H1 (cell line): Measurements from ENCODE around the gene CACNA1G. TPM values are rescaled to one million over a fixed set of nuclear protein-coding genes. Genes with fewer than 3 reads are reported as not detected.

ENCODE experiments used
- CTCF ChIA-PET: fragments of 300-600 bp; sonication (Branson Sonifier 250); formaldehyde crosslinking; loops from one replicate; lab custom pipeline; 2021; ENCODE audit not compliant: partially characterized antibody; lab: Charles Lee
- POLR2A ChIA-PET: fragments of 300-600 bp; sonication (Branson Sonifier 250); formaldehyde crosslinking; loops from one replicate; lab custom pipeline; 2021; ENCODE audit warnings: inconsistent platforms; ENCODE audit not compliant: partially characterized antibody; lab: Charles Lee
- DNase-seq, 2 experiments: peaks; one replicate each; pipeline versions ENCODE4 v3.0.0 to v3.0.0-alpha.2; 2010 to 2022; ENCODE audit warnings: low spot score in 2 of 2, low read depth in 1 of 2, mixed read lengths in 1 of 2
- FAIRE-seq: peaks from 2 replicates; lab custom pipeline; 2011; peaks lifted over from hg19 to GRCh38; lab: Jason Lieb, UNC
- H2AFZ ChIP-seq: 2 replicates; pipeline ENCODE4 v1.8.1; 2012; ENCODE audit warnings: low read length, inconsistent platforms
- H2AK5ac ChIP-seq: 2 replicates; pipeline ENCODE4 v1.6.1; 2013; ENCODE audit warnings: low read depth, low read length
- H2BK120ac ChIP-seq: replicated peaks from 2 replicates; pipeline ENCODE3; 2013; ENCODE audit warnings: low read depth, low read length, inconsistent platforms
- H2BK12ac ChIP-seq: 2 replicates; pipeline ENCODE4 v1.6.1; 2013; ENCODE audit warnings: low read depth, low read length
- H2BK15ac ChIP-seq: 2 replicates; pipeline ENCODE4 v1.6.1; 2013; ENCODE audit warnings: low read length
- H2BK20ac ChIP-seq: 2 replicates; pipeline ENCODE4 v1.6.1; 2013; ENCODE audit warnings: low read length
- H2BK5ac ChIP-seq: 2 replicates; pipeline ENCODE4 v1.6.1; 2013; ENCODE audit warnings: low read depth, low read length
- H3K14ac ChIP-seq: 2 replicates; pipeline ENCODE4 v1.6.1; 2013; ENCODE audit warnings: inconsistent platforms; ENCODE audit not compliant: insufficient read length
- H3K18ac ChIP-seq: 2 replicates; pipeline ENCODE4 v1.6.1; 2013; ENCODE audit warnings: low read length; ENCODE audit errors: extremely low read depth
- H3K23ac ChIP-seq: 2 replicates; pipeline ENCODE4 v1.6.1; 2013; ENCODE audit warnings: inconsistent platforms; ENCODE audit not compliant: insufficient read length
- H3K23me2 ChIP-seq: 2 replicates; pipeline ENCODE4 v1.6.1; 2013; ENCODE audit warnings: low read depth, low read length
- H3K27ac ChIP-seq: 2 replicates; pipeline ENCODE4 v1.6.1; 2011; ENCODE audit warnings: low read depth, low read length, inconsistent platforms
- H3K27me3 ChIP-seq, 4 experiments: replicated peaks in 1 of 4; 1 replicate in 1 of 4; 2 replicates in 3 of 4; pipeline versions ENCODE4 v1.6.1 to v1.8.1; 2011 to 2013; ENCODE audit warnings: low read length in 3 of 4, mild to moderate bottlenecking in 3 of 4, inconsistent platforms in 2 of 4, mixed read lengths in 2 of 4, moderate library complexity in 1 of 4; ENCODE audit not compliant: control insufficient read depth in 3 of 4, insufficient read depth in 3 of 4; ENCODE audit errors: extremely low read depth in 1 of 4
- H3K36me3 ChIP-seq, 4 experiments: 2 replicates each; pipeline versions ENCODE4 v1.6.1 to v1.8.1; 2011 to 2013; ENCODE audit warnings: mild to moderate bottlenecking in 4 of 4, low read length in 3 of 4, moderate library complexity in 2 of 4, control low read depth in 1 of 4, inconsistent platforms in 1 of 4; ENCODE audit not compliant: insufficient read depth in 4 of 4, control insufficient read depth in 2 of 4
- H3K4ac ChIP-seq: replicated peaks from 2 replicates; pipeline ENCODE3; 2013; ENCODE audit warnings: low read length, low read depth, mixed read lengths, inconsistent platforms; ENCODE audit not compliant: insufficient read length
- H3K4me1 ChIP-seq, 4 experiments: replicated peaks in 1 of 4; 1 replicate in 1 of 4; 2 replicates in 3 of 4; pipeline versions ENCODE4 v1.6.1 to v1.8.1; 2011 to 2013; ENCODE audit warnings: low read length in 3 of 4, inconsistent platforms in 2 of 4, mixed read lengths in 1 of 4; ENCODE audit not compliant: insufficient read depth in 4 of 4, control insufficient read depth in 3 of 4
- H3K4me2 ChIP-seq, 2 experiments: 2 replicates each; pipeline versions ENCODE4 v1.6.1 to v1.8.1; 2011 to 2013; ENCODE audit warnings: low read depth in 2 of 2, low read length in 2 of 2, control low read depth in 1 of 2, inconsistent platforms in 1 of 2, mild to moderate bottlenecking in 1 of 2; ENCODE audit not compliant: insufficient read depth in 1 of 2
- H3K4me3 ChIP-seq, 4 experiments: fragments of 200-600, 300-600 bp in 1 of 4; sonication (generic), shearing (Covaris generic), sonication (Bioruptor Twin) in 1 of 4; 2 replicates each; pipeline versions ENCODE4 v1.5.1 to v1.8.1; 2011 to 2016; ENCODE audit warnings: low read length in 4 of 4, low read depth in 3 of 4, control low read depth in 2 of 4, inconsistent platforms in 2 of 4, mild to moderate bottlenecking in 2 of 4, mixed read lengths in 1 of 4, moderate library complexity in 1 of 4; ENCODE audit not compliant: insufficient read depth in 2 of 4; ENCODE audit errors: extremely low read depth in 1 of 4
- H3K56ac ChIP-seq: replicated peaks from 2 replicates; pipeline ENCODE3; 2013; ENCODE audit warnings: low read depth, mild to moderate bottlenecking, mixed read lengths, low read length, inconsistent platforms; ENCODE audit not compliant: insufficient read length
- H3K79me1 ChIP-seq: 2 replicates; pipeline ENCODE4 v1.6.1; 2013; ENCODE audit warnings: low read depth, low read length, control low read depth
- H3K79me2 ChIP-seq, 2 experiments: 2 replicates each; pipeline versions ENCODE4 v1.6.1 to v1.8.1; 2012 to 2013; ENCODE audit warnings: low read length in 2 of 2, mild to moderate bottlenecking in 2 of 2, inconsistent platforms in 1 of 2; ENCODE audit not compliant: insufficient read depth in 2 of 2, control insufficient read depth in 1 of 2
- H3K9ac ChIP-seq, 4 experiments: replicated peaks in 1 of 4; 1 replicate in 1 of 4; 2 replicates in 3 of 4; pipeline versions ENCODE4 v1.6.1 to v1.8.1; 2011 to 2013; ENCODE audit warnings: low read depth in 3 of 4, low read length in 3 of 4, control low read depth in 2 of 4, mild to moderate bottlenecking in 2 of 4, moderate library complexity in 2 of 4, inconsistent platforms in 1 of 4; ENCODE audit errors: extremely low read depth in 1 of 4
- H3K9me3 ChIP-seq, 2 experiments: 2 replicates each; pipeline versions ENCODE4 v1.6.1 to v1.8.1; 2012 to 2013; ENCODE audit warnings: mild to moderate bottlenecking in 2 of 2, moderate library complexity in 2 of 2, control low read depth in 1 of 2, inconsistent platforms in 1 of 2, low read depth in 1 of 2, low read length in 1 of 2, mixed read lengths in 1 of 2; ENCODE audit not compliant: insufficient read depth in 2 of 2
- H4K20me1 ChIP-seq, 2 experiments: replicated peaks in 1 of 2; 2 replicates each; pipeline versions ENCODE3 to v1.8.1; 2011 to 2013; ENCODE audit warnings: inconsistent platforms in 2 of 2, low read length in 2 of 2, mild to moderate bottlenecking in 1 of 2; ENCODE audit not compliant: insufficient read depth in 2 of 2, control insufficient read depth in 1 of 2
- H4K5ac ChIP-seq: 2 replicates; pipeline ENCODE4 v1.6.1; 2013; ENCODE audit warnings: low read length, low read depth, mixed read lengths, inconsistent platforms; ENCODE audit not compliant: insufficient read length
- H4K8ac ChIP-seq: 2 replicates; pipeline ENCODE4 v1.8.0; 2013; ENCODE audit warnings: mild to moderate bottlenecking, moderate library complexity, low read length, inconsistent platforms; ENCODE audit not compliant: insufficient read depth; ENCODE audit errors: extremely low read depth
- H4K91ac ChIP-seq: replicated peaks from 2 replicates; pipeline ENCODE3; 2013; ENCODE audit warnings: low read length, mixed read lengths, inconsistent platforms; ENCODE audit not compliant: insufficient read length
- ASH2L ChIP-seq: fragments of 200-600, 300-600 bp; sonication (generic); IDR thresholded peaks from one replicate; pipeline ENCODE4 v1.7.1; 2017; ENCODE audit warnings: low read length
- CEBPB ChIP-seq: IDR thresholded peaks from 2 replicates; pipeline ENCODE4 v1.6.1; 2012; ENCODE audit warnings: low read depth, low read length
- GTF2F1 ChIP-seq: IDR thresholded peaks from 2 replicates; pipeline ENCODE4 v1.6.1; 2012; ENCODE audit warnings: low read depth, low read length, improper control_type of control experiment, borderline replicate concordance
- SAP30 ChIP-seq: fragments of 300-600 bp; sonication (generic); IDR thresholded peaks from 2 replicates; pipeline ENCODE4 v1.7.1; 2012; ENCODE audit warnings: low read length, moderate library complexity, mild to moderate bottlenecking, inconsistent platforms; ENCODE audit not compliant: insufficient read depth, insufficient replicate concordance
- TAF1 ChIP-seq: IDR thresholded peaks from 2 replicates; pipeline ENCODE4 v1.6.1; 2011; ENCODE audit warnings: mild to moderate bottlenecking, low read depth, low read length
- TEAD4 ChIP-seq: IDR thresholded peaks from 2 replicates; pipeline ENCODE4 v1.6.1; 2012; ENCODE audit warnings: low read depth, low read length, inconsistent platforms, mixed read lengths
- WGBS, 2 experiments: shearing (Covaris generic) in 1 of 2; methylation state at CpG; one replicate each; pipeline versions ENCODE4 v1.1.6 to v1.1.7; 2013 to 2015; ENCODE audit warnings: low lambda C conversion rate in 2 of 2, mixed read lengths in 2 of 2, inconsistent platforms in 1 of 2, low coverage in 1 of 2, missing lambda C conversion rate in 1 of 2; ENCODE audit not compliant: insufficient replicate concordance in 2 of 2, insufficient coverage in 1 of 2, insufficient read length in 1 of 2; ENCODE audit errors: extremely low coverage in 1 of 2, missing lambda C conversion rate in 1 of 2; 5-methylcytosine and 5-hydroxymethylcytosine counted together
- polyA plus RNA-seq, 7 experiments: library from polyadenylated mRNA; depleted of rRNA in 3 of 7; stranded (reverse) in 5 of 7; unstranded in 2 of 7; fragments of >200 nt in 5 of 7; fragments of 200-250 nt in 2 of 7; gene quantifications; 1 replicate in 5 of 7; 2 replicates in 1 of 7; 4 replicates in 1 of 7; pipeline versions ENCODE4 v1.2.1 to v1.2.3, GENCODE V29; 2011 to 2013; ENCODE audit warnings: missing spikeins in 2 of 7, mixed read lengths in 2 of 7
- total RNA-seq: library from RNA; stranded (reverse); fragmentation: NEBNext Ultra II Directional; extraction: Animal tissue kit (Norgen Biotek cat#: 25700); gene quantifications from 2 replicates; pipeline ENCODE4 v1.2.1, GENCODE V29; 2021

The CACNA1G gene
- total and polyA plus RNA-seq, 2 of the 8 experiments (the other 6 are each of a cell fraction or from before 2014, with no cell fraction given), result 2.9 to 4.9 TPM

DNA sequence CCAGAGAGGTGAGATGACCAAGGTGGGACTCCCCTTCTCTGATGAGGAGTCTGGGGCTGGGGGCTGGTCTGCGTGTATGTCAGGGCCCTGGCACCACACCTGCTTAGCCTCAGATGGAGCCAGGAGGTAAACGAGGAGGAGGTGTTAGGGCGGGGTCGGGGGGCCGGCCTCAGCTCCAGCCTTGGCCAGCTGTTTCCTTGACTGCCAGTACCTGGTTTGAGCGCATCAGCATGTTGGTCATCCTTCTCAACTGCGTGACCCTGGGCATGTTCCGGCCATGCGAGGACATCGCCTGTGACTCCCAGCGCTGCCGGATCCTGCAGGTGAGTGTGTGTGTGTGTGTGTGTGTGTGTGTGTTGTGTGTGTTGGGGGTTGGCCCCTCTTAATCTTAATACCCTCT is 8.1 kb downstream of the CACNA1G start:
- H3K9me3 ChIP-seq, result no peaks in the 10 kb centered on the region
- no peak overlapping the region for H2AK5ac ChIP-seq
- peaks cover 0 to 21% (median 13%) of the 10 kb centered on the region in 4 experiments; a peak in 6 of 7 replicates for H3K4me1 ChIP-seq
- no peak overlapping the region for H3K4me2 ChIP-seq
- no peak overlapping the region for H2BK120ac ChIP-seq
- 85% methylated on average over 12 of the region's 12 CpGs; no CpG with 5 or more reads in 1 of the 2 experiments for WGBS, 2 experiments
- peaks cover 4 to 31% (median 29%) of the 10 kb centered on the region in 4 experiments for H3K27me3 ChIP-seq
- no peak overlapping the region for H2BK20ac ChIP-seq
- no peak overlapping the region for H2BK15ac ChIP-seq
- TF ChIP-seq ASH2L, result no peak
- no peak for TF ChIP-seq GTF2F1
- TF ChIP-seq TEAD4, result no peak
- no peak for TF ChIP-seq SAP30
- TF ChIP-seq CEBPB, result no peak
- no peak for TF ChIP-seq TAF1
- H3K27ac ChIP-seq, result no peak overlapping the region
- no peak overlapping the region for H3K14ac ChIP-seq
- no peaks in the 10 kb centered on the region for H3K79me2 ChIP-seq
- no peak overlapping the region for H3K18ac ChIP-seq
- no peak for FAIRE-seq
- H3K4ac ChIP-seq, result no peak overlapping the region
- DNase-seq, result no peak
- H3K4me3 ChIP-seq, result no peak overlapping the region
- H4K8ac ChIP-seq, result no peak overlapping the region
- H3K23ac ChIP-seq, result no peak overlapping the region
- no peaks in the 10 kb centered on the region for H3K79me1 ChIP-seq
- no peak overlapping the region for H3K56ac ChIP-seq
- ChIA-PET POLR2A (interaction anchor here (0.9 kb wide), 1 partner anchor 18 kb away, joined by 3 read pairs; no protein-coding TSS in a partner anchor), CTCF (interaction anchor here (0.9 to 3.4 kb wide), 9 partner anchors 10 to 60 kb away, joined by 3 to 10 read pairs (median 3); no protein-coding TSS in a partner anchor)
- no peak overlapping the region for H4K5ac ChIP-seq
- H4K20me1 ChIP-seq, result peaks cover 4 to 6% of the 10 kb centered on the region in 2 experiments
- H3K9ac ChIP-seq, result no peak overlapping the region
- H3K36me3 ChIP-seq, result no peaks in the 10 kb centered on the region
- H4K91ac ChIP-seq, result no peak overlapping the region
- H3K23me2 ChIP-seq, result peaks cover 3% of the 10 kb centered on the region; the same call in 1 of the 2 replicates
- H2BK5ac ChIP-seq, result no peak overlapping the region
- no peak overlapping the region for H2BK12ac ChIP-seq
- no peak overlapping the region for H2AFZ ChIP-seq
